Prostate gland (tissue), 2 donors: ENCODE data around the gene SPTBN1.

Experiments
- CTCF ChIP-seq, 4 experiments: fragments of 200-600 bp in 2 of 4; fragments of 450-650 bp in 2 of 4; sonication (generic) in 2 of 4; IDR thresholded peaks; 1 replicate in 3 of 4; 2 replicates in 1 of 4; pipeline ENCODE4 v1.5.1; 2016 to 2019; ENCODE audit warnings: antibody characterized with exemption in 4 of 4, mild to moderate bottlenecking in 2 of 4, moderate library complexity in 2 of 4
- POLR2A ChIP-seq: fragments of 450-650 bp; IDR thresholded peaks from one replicate; pipeline ENCODE4 v1.6.1; 2016; ENCODE audit warnings: antibody characterized with exemption, mild to moderate bottlenecking

- TF ChIP-seq CTCF (IDR thresholded peaks at IDR 0.05) (no peak), POLR2A (no peak)
These were observed 137.1 kb downstream of the SPTBN1 start for GRCh38 chr2:54593249-54593648.
